Ecto neural progenitor cell (in vitro differentiated cells): ENCODE results near the gene CHRNA7.

Source experiments
- DNase-seq: peaks from one replicate; pipeline ENCODE4 v3.0.0-alpha.2; 2018; ENCODE audit warnings: low spot score

CHRNA7 gene

DNA sequence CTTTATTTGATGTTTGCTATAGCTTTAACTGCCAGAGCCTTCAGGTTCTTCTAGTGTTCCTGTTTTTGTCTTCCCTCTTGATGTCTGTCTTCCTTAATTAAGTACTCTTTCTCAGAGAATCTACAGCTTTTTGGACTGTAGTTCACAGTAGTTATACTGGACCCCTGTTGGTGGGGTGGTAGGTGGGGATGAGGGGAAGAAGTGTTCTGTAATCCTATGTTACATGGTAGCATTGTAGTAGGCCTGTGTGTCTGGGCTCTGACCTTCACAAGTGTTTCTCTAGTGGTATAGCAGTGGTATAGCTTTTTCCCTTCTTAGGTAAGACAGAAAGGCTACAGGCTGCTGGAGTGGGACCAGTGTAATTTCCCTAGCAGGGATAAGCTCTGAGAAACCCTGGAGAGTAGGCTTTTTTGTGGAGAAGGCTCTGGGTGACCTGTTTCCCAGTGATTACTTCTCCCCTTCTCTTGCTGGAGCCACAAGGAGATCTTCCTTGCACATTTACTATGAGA is 59.6 kb downstream of the CHRNA7 start:
- no peak for DNase-seq

GRCh38 chr15:32091505-32092380 is 61.4 kb downstream of the CHRNA7 start:
- DNase-seq: no peak

GRCh38 chr15:32096213-32096612 is 65.9 kb downstream of the CHRNA7 start:
- DNase-seq: no peak

DNA sequence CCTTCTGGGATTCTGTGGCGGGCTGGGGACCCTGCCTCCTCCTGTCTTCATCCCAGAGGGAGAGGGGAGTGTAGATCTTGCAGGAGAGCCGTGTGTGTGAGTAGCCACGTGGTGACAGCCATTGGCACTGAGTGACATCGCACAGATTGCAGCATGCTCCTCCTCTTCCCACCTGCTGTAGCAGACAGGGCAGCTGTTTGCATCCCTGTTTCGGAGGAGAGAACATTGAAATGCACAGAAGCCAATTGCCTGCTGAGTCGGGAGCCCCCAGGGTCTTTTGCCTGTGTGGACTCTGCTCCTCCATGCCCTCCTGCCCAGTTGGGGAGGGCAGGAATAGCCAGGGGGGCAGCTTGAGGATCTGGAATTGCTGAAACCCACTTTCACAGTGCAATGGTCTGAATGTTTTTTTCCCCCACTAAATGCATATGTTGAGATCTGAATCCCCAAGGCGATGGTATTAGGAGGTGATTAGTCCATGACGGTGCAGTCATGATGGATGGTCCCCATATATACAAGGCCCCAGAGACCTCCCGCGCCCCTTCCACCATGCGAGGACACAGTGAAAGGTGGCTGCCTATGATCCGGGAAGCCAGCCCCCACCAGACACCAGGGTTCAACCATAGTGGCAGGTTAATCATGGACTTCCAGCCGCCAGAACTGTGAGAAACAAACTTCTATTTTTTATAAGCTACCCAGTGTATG is 66.8 kb downstream of the CHRNA7 start:
- no peak for DNase-seq

GRCh38 chr15:32098033-32098432 is 67.7 kb downstream of the CHRNA7 start:
- DNase-seq: no peak

DNA sequence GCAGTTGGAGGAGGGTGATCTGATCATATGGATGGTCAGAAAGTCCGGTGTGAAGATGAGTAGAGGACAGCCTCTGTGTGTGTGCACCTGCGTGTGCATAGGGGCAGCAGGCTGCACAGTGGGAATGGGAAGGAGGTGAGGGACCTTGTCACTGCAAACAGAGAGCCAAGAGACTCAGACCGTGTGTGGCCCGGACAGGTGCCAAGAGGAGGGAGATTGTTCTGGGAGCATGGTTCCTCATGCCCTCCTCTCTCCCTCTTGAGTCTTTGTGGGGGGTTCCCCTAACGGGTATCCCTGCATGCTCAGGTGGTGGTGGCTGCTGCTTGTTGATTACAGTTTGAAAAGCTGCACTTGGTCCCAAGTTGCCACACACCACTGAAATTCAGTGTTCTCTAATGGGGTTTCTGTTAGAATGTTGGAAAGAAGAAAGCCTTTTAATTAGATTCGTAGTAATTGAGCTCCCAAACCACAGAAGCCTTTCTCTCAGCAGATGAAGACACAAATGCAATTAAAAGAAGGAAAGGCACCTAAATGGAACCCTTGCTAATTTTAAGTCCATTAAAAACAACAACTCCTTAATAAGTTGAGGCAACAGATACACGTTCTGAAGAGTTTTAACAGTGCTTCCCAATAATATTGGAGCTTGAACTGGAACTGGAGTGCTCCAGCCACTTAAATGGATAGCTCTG is 68.9 kb downstream of the CHRNA7 start:
- no peak for DNase-seq

- no peak for DNase-seq
Measured at GRCh38 chr15:32099956-32100684, 69.8 kb downstream of the CHRNA7 start.

- no peak for DNase-seq
Measured at GRCh38 chr15:32104061-32104995, 74.0 kb downstream of the CHRNA7 start.

DNA sequence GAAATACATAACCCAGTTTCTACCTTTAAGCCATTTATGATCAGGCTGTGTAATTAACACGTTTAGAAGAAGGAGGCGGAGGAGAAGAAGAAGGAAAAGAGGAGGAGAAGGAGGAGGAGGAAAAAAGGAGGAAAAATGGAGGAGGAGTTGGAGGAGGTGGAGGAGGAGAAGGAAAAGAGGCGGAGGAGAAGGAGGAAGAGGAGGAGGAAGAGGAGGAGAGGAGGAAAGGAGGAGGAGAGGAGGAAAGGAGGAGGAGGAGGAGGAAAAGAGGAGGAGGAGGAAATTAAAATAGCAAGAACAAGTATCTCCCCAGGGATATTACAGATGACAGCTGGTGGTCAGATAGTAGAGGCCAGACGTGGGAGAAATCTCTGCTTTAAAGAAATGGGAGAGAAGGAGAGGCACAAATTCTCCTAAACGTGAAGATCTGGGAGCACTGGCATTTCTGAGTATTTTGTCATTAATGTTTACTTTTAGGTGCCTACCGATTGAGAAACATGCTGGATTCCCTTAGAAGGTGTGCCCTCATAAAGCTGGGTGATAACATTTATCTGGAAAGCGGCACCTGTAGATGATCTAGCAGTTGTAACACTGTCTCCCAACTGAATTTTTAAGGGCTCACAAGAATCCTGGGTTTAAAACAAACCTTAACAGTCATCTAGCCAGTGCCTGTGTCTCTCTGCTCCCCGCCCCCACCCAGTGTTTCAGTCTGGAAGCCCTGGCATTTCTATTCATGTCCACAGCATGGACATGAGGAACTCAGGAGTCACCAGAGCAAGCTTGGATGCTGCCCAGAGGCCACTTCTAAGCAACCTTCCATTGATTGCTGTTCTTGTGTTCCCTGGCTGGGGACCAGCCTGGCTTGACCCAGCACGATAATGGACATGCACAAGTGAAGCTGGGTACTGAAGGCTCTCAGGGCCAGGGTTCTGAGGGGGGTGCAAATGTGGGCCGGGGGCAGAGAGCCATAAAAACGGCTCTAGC is 75.2 kb downstream of the CHRNA7 start:
- no peak for DNase-seq

- no peak for DNase-seq
Measured at GRCh38 chr15:32106401-32107381, 76.4 kb downstream of the CHRNA7 start.

- DNase-seq: no peak
Measured at GRCh38 chr15:32107477-32108080, 77.3 kb downstream of the CHRNA7 start.

- no peak for DNase-seq
Measured at GRCh38 chr15:32108661-32109060, 78.3 kb downstream of the CHRNA7 start.

- no peak for DNase-seq
Measured at GRCh38 chr15:32112101-32112500, 81.8 kb downstream of the CHRNA7 start.

- DNase-seq: no peak
Measured at GRCh38 chr15:32113224-32113623, 82.9 kb downstream of the CHRNA7 start.

DNA sequence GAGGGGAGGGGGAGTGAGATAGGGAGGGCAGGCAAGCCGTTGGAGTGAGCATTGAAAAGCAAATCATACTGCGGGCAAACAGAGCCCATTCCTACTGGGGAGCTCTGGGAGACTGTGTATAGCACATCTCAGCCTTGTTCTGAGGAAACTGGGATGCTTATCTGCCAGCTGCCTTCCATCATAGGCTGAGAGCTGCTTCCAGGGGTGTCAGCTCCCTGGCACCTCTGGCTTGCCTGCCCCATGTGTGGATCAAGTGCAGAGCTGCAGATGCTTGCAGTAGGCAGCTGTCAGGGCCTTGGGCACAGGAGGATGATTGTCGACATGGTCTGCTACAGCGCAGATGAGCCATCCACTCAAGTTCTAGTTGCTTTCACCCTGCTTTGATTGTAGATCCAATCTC is 86.8 kb downstream of the CHRNA7 start:
- no peak for DNase-seq

- DNase-seq: no peak
Measured at GRCh38 chr15:32119286-32119685, 89.0 kb downstream of the CHRNA7 start.

DNA sequence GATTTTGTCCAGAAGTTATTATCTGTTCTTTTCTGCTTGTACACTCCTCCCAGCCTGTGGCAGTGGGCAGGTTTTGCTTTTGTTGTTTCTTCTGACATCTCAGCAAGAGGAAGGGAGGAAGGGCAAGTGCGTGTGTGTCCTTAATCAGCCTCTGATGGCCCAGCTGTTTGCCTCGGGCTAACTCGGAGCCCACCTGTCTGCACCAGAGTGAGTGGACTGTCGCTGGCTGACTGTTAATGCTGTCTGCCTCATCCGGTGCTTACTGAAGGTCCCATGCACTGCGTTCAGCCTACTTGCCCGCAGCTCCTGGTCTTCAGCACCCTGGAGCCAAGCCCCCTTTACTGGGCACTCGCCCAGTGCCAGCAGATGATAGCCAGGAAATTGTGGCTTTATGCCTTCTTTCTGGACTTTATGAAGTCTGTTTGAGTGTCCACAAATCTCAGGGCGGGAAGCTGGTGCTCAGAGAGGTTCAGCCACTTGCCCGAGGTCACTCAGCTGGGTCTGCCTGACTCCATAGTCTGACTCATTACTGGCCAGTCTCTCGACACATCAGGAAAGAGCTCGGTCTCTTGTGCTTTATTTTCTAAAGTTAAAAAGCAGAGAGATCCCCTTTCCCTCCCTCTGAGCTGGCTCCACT is 89.5 kb downstream of the CHRNA7 start:
- DNase-seq: no peak
